Aorta (tissue), 5 donors: Measurements from ENCODE around the gene XCL1. TPM values are rescaled to one million over a fixed set of nuclear protein-coding genes. Genes with fewer than 3 reads are reported as not detected.
A peak's percentile ranks its signal among the peaks of the same experiment; 100 is the strongest.
"Not testable (repeated sequence)": the region's sequence is repeated elsewhere in the genome, so short reads cannot be mapped to it uniquely, and the experiment has no call there.

Experiments used
- ATAC-seq: fragments of 200-7000 bp; cut with Tn5 transposase; one replicate; pipeline ENCODE4 v1.9.1; 2022; ENCODE audit warnings: moderate library complexity; ENCODE audit not compliant: low FRiP score
- DNase-seq, 2 donors: peaks; one replicate each; pipeline ENCODE4 v3.0.0-alpha.2; 2020
- H3K27ac ChIP-seq, 2 donors: one replicate each; pipeline ENCODE4 v1.5.1; 2013; ENCODE audit warnings: low read length in 2 of 2, mild to moderate bottlenecking in 2 of 2, moderate library complexity in 2 of 2, control low read depth in 1 of 2, inconsistent platforms in 1 of 2, low read depth in 1 of 2
- H3K27me3 ChIP-seq, 2 donors: one replicate each; pipeline ENCODE4 v1.6.1; 2013; ENCODE audit warnings: control low read depth in 1 of 2, low read length in 1 of 2, mild to moderate bottlenecking in 1 of 2, moderate library complexity in 1 of 2; ENCODE audit not compliant: insufficient read depth in 2 of 2, control insufficient read depth in 1 of 2
- H3K36me3 ChIP-seq, 2 donors: one replicate each; pipeline ENCODE4 v1.6.1; 2013; ENCODE audit warnings: control low read depth in 1 of 2, low read length in 1 of 2, mild to moderate bottlenecking in 1 of 2; ENCODE audit not compliant: insufficient read depth in 2 of 2, control insufficient read depth in 1 of 2
- H3K4me1 ChIP-seq, 2 donors: one replicate each; pipeline ENCODE4 v1.6.1; 2013; ENCODE audit warnings: low read length in 2 of 2, control low read depth in 1 of 2, mild to moderate bottlenecking in 1 of 2, moderate library complexity in 1 of 2; ENCODE audit not compliant: insufficient read depth in 2 of 2, control insufficient read depth in 1 of 2
- H3K4me3 ChIP-seq, 2 donors: one replicate each; pipeline ENCODE4 v1.5.1; 2013; ENCODE audit warnings: low read length in 2 of 2, control low read depth in 1 of 2, mild to moderate bottlenecking in 1 of 2
- H3K9me3 ChIP-seq: one replicate; pipeline ENCODE4 v1.6.1; 2013; ENCODE audit warnings: mild to moderate bottlenecking, low read length; ENCODE audit not compliant: control insufficient read depth
- WGBS, 2 donors: extraction: QIAGEN DNeasy Blood & Tissue Kit; methylation state at CpG; one replicate each; pipeline ENCODE4 v1.1.7; 2013; 5-methylcytosine and 5-hydroxymethylcytosine counted together
- intact Hi-C, 2 donors: fragments of 100-400 bp; cut with DNase I; formaldehyde crosslinking; loops; one replicate each; pipeline versions ENCODE4 v1.14.2 to v1.15.0; 2022
- polyA plus RNA-seq, 2 donors: library from polyadenylated mRNA; stranded (reverse); fragments of 200-250 nt; gene quantifications; one replicate each; pipeline ENCODE4 v1.2.3, GENCODE V29; 2013
- total RNA-seq, 2 donors: library from RNA; stranded (reverse); fragmentation: NEBNext Ultra II Directional; extraction: Animal tissue kit (Norgen Biotek cat#: 25700); gene quantifications; one replicate each; pipeline ENCODE4 v1.2.1, GENCODE V29; 2021
- donor health status: healthy with polysubstance abuse.
- donor health status: Bipolar disorder and iron deficiency.
- donor health status: DM: no; HTN: no; CAD: no.
- donor health status: DM: no; HTN: no; CAD: no.
- donor health status: DM: yes; HTN: yes; CAD: no.

The XCL1 gene
- total and polyA plus RNA-seq, 4 donors: 0.20 to 0.26 TPM; not detected in 2

DNA sequence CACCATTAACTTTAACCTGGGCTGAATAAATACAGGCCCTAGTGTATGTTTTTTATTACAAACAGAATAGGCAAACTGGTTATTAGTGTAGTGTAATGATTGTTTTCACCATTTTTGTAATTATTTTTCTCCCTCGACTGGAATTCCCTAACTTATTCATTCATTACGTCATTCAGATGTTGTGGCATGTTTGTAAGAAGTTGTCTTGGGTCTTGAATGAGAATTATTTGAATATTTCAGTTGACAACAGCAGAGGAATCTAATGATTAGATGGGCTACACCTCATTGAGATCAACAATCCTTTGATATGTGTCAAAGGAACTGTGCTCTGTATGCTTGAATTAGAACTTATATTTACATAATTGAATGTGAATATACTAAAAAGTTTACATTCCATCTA is 12.8 kb downstream of the XCL1 start:
- H3K4me3 ChIP-seq: no peak overlapping the region
- 81 to 85% methylated on average over 2 of the region's 2 CpGs for WGBS, 2 donors

DNA sequence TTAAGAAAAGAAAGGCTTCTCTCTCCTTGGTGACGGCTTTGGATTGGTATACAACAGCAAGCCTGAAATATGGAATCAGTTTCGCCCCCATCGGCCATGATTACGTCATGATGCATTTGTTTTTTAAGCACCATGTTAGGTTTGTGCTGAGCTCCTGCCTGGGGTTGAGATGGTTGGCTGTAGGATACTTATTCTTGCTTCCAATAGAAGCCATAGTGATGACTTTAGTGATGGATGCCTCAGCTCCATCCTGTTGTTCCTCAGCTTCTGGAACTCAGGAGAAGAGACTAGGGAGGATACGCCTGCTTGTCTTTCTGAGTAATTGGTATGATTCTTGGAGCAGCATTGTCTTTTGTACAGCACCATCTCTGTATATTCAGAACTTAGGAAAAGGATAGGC is 14.7 kb downstream of the XCL1 start:
- intact Hi-C loops: no loop called here

More for the DNA sequence above, 12.8 kb downstream of the XCL1 start:
- Histone ChIP-seq H3K27ac (no peak overlapping the region), H3K36me3 (no peaks in the 10 kb centered on the region), H3K9me3 (no peaks in the 10 kb centered on the region), H3K27me3 (no peaks in the 10 kb centered on the region), H3K4me1 (peaks cover 2 to 7% of the 10 kb centered on the region in 2 donors)
- DNase-seq (no peak), ATAC-seq (no peak)
- intact Hi-C loops: no loop called here

DNA sequence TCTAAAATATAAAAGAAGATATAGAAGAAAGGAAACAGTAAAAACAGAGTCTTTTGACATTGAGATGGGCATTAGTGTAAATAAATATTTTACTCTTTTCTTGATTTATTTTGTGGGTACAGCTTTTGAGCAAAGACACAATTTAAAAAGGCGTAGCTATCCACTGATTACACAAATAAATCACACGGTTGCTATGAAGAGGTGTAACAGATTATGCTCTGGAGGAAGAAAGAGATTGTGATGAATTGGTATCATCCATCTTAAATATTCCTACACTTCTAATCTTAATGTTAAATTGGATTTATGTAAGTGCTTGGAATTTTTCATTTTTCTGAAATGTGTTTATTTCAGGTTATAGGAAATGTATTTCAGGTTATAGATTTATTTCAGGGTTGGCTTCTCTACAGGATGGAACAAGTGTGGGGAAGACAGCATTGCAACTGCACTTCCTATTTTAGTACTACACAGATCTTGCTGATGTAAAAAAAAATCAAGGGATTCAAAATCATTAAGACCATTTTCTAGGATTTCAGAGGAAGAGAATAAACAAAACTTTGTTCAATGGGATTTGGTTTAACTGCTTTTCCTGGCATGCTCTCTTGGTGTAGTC is 15.3 kb downstream of the XCL1 start:
- Histone ChIP-seq H3K4me1 (no peaks in the 10 kb centered on the region), H3K27me3 (no peaks in the 10 kb centered on the region), H3K36me3 (no peaks in the 10 kb centered on the region), H3K4me3 (no peak overlapping the region), H3K9me3 (no peaks in the 10 kb centered on the region), H3K27ac (no peak overlapping the region)
- 40 to 60% methylated on average over 2 of the region's 2 CpGs for WGBS, 2 donors
- intact Hi-C loops: no loop called here
- DNase-seq (no peak), ATAC-seq (no peak)

More for the DNA sequence above, 14.7 kb downstream of the XCL1 start:
- ATAC-seq (no peak), DNase-seq (no peak)
- no peaks in the 10 kb centered on the region for H3K9me3 ChIP-seq
- no peak overlapping the region for H3K4me3 ChIP-seq
- no peaks in the 10 kb centered on the region for H3K27me3 ChIP-seq
- H3K27ac ChIP-seq: no peak overlapping the region
- no peaks in the 10 kb centered on the region for H3K36me3 ChIP-seq
- H3K4me1 ChIP-seq: no peaks in the 10 kb centered on the region
- WGBS, 2 donors: 81 to 86% methylated on average over 5 of the region's 5 CpGs

DNA sequence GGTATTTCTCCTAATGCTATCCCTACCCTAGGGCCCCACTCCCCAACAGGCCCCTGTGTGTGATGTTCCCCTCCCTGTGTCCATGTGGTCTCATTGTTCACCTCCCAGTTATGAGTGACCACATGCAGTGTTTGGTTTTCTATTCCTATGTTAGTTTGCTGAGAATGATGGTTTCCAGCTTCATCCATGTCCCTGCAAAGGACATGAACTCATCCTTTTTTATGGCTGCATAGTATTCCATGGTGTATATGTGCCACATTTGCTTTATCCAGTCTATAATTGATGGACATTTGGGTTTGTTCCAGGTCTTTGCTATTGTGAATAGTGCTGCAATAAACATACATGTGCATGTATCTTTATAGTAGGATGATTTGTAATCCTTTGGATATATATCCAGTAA is 19.0 kb downstream of the XCL1 start:
- H3K27ac ChIP-seq, DNase-seq, H3K4me3 ChIP-seq, H3K27me3 ChIP-seq, ATAC-seq, H3K9me3 ChIP-seq, H3K36me3 ChIP-seq, H3K4me1 ChIP-seq, intact Hi-C loops: not testable (repeated sequence)

DNA sequence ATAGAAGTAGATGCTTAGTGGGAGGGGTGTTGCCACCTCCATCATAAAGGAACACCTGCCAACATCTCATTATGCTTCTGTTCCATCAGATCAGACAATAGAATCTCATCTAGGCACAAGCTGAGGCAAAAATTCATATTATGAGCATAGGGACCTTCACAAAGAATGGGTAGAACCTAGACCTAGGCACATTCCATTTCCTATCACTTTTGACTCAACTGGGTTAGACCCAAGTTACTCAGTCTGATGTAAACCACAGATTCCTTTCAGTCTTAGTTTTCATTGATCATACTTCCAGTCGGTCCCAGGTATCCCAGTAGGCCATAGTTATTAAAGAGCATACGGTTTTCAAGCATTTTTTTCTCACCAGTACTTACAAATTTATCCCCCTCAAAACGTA is 21.7 kb downstream of the XCL1 start:
- no peak overlapping the region for H3K4me3 ChIP-seq
- H3K27me3 ChIP-seq: no peaks in the 10 kb centered on the region
- H3K27ac ChIP-seq: no peak overlapping the region
- H3K36me3 ChIP-seq: no peaks in the 10 kb centered on the region
- H3K9me3 ChIP-seq: no peaks in the 10 kb centered on the region
- no peak for ATAC-seq
- no peak for DNase-seq
- WGBS, 2 donors: 67 to 85% methylated on average over 3 of the region's 3 CpGs
- H3K4me1 ChIP-seq: peaks cover 0 to 2% of the 10 kb centered on the region in 2 donors
- intact Hi-C loops: no loop called here

DNA sequence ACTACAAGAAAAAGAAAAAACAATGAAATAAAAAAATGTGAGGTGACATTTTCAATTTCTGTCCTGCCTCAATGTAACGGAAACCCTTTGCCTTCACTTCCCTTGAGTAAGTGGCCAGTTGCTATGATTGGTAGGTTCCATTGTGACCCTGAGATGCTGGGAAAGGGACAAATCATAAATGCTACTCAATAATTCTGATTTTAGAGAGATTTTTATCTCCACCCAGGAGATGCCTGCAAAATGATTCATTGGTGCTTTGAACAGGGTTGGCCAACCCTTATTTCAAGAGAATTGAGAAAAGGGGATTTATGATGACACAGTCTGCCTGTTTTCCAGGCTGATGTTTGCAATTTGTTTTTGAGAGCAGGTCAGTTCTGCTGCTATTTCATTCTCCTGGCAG is 22.5 kb downstream of the XCL1 start:
- WGBS, 2 donors: 97 to 98% methylated on average over 1 of the region's 1 CpG

DNA sequence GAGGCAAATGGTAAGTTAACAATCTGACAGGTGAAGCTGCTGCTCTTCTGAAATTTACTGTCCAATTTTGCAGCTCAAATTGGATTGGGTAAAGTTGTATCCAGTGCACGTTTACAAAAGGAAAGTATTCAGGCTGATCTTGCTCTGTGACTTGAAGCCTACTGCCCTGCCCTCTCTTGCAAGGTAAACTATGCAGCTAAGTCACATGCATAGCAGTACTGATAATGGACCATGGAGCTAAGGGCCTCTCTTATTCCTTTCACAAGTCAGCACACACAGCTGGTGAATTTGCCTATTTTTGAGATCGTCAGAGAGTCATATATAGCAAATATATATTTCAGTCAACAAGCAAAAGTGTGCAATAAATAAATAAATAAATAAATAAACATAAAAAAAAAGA is 23.2 kb downstream of the XCL1 start:
- WGBS, 2 donors: 58 to 69% methylated on average over 2 of the region's 2 CpGs

More for the DNA sequence above, 22.5 kb downstream of the XCL1 start:
- DNase-seq (no peak), ATAC-seq (no peak)
- intact Hi-C loops: no loop called here
- H3K9me3 ChIP-seq: no peaks in the 10 kb centered on the region
- H3K36me3 ChIP-seq: no peaks in the 10 kb centered on the region
- no peak overlapping the region for H3K4me3 ChIP-seq
- no peak overlapping the region for H3K27ac ChIP-seq
- H3K27me3 ChIP-seq: no peaks in the 10 kb centered on the region
- peaks cover 0 to 2% of the 10 kb centered on the region in 2 donors for H3K4me1 ChIP-seq

DNA sequence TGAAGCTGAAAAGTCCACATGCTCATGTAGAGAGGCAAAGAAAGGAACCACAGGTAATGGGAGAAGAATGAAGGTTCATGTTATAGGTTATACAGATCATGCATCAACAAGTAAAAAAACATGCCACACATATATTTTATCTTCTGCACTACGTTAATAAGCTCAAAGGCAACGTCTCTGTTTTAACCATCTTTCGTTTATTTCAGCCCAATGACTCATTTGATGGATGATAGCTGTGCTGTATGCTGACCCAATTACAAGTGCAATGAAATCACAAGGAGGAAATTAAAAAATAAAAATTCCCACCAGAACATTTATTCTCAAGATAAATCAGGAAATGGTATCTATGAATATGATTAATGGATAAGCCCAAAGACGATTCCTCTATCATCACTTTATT is 24.6 kb downstream of the XCL1 start:
- ATAC-seq (no peak), DNase-seq (no peak)
- Histone ChIP-seq H3K27ac (no peak overlapping the region), H3K36me3 (no peaks in the 10 kb centered on the region), H3K4me3 (no peak overlapping the region), H3K9me3 (no peaks in the 10 kb centered on the region), H3K27me3 (no peaks in the 10 kb centered on the region), H3K4me1 (peaks cover 0 to 2% of the 10 kb centered on the region in 2 donors)
- intact Hi-C loops: loop anchor here (5.0 to 10.0 kb wide), 4 partner anchors 184 to 746 kb away; no protein-coding TSS in a partner anchor
- 42 to 46% methylated on average over 4 of the region's 4 CpGs for WGBS, 2 donors

More for the DNA sequence above, 23.2 kb downstream of the XCL1 start:
- no peak overlapping the region for H3K4me3 ChIP-seq
- no peaks in the 10 kb centered on the region for H3K27me3 ChIP-seq
- intact Hi-C loops: loop anchor here (5.0 to 10.0 kb wide), 4 partner anchors 185 to 748 kb away; no protein-coding TSS in a partner anchor
- no peak for DNase-seq
- no peak overlapping the region for H3K27ac ChIP-seq
- peaks cover 0 to 2% of the 10 kb centered on the region in 2 donors for H3K4me1 ChIP-seq
- no peaks in the 10 kb centered on the region for H3K36me3 ChIP-seq
- no peak for ATAC-seq
- no peaks in the 10 kb centered on the region for H3K9me3 ChIP-seq

DNA sequence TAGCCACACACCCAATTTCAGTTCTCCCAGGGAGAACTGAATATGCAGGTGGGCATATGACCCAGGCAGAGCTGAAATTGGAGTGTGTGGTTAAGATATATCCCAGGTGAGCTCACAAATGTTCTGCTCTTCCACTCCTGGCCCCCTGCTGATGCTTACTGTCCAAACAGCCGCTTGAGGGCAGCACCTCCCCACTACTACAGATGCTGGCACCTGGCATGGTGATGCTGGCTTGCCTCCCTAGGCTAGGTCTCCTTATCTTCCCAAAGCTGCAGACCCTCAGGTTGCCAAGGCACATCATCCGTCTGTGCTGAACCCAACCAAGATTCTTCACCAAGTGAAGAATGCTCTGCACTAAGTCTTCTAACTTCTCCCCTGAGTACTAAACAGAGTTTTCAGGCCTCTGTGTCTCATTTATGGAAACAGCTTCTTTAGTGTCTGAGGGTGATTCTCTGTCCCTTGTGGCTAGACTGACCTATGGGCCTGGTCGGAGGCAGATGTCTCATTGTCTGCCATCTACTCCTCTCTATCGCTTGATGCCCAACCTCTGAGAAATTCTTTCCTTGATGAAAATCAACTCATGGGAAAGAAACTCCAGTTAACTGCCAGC is 27.2 kb downstream of the XCL1 start:
- Histone ChIP-seq H3K9me3 (no peaks in the 10 kb centered on the region), H3K4me3 (no peak overlapping the region), H3K36me3 (no peaks in the 10 kb centered on the region), H3K27ac (no peak overlapping the region), H3K27me3 (no peaks in the 10 kb centered on the region), H3K4me1 (peaks cover 7 to 10% of the 10 kb centered on the region in 2 donors)
- ATAC-seq (peak; percentile 90), DNase-seq (peak; percentile 75 to 90)
- intact Hi-C loops: loop anchor here (2.0 to 10.0 kb wide), 5 partner anchors 181 to 745 kb away; no protein-coding TSS in a partner anchor
- WGBS, 2 donors: 31 to 35% methylated on average over 4 of the region's 4 CpGs
